Measurements from ENCODE around the gene PCDHGC3. TPM values are rescaled to one million over a fixed set of nuclear protein-coding genes. Genes with fewer than 3 reads are reported as not detected.

The PCDHGC3 gene
- polyA plus RNA-seq, 1 experiment, result 47.4 TPM

DNA sequence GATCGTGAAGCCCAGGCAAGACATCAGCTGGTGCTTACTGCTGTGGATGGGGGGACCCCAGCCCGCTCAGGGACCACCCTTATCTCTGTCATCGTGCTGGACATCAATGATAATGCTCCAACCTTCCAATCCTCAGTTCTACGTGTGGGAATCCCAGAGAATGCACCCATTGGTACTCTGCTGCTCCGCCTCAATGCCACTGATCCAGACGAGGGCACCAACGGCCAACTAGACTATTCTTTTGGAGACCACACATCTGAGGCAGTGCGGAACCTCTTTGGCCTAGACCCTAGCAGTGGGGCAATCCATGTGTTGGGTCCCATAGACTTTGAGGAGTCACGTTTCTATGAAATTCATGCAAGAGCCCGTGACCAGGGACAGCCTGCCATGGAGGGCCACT is 14.1 kb downstream of the PCDHGC3 start:
- TF ChIP-seq, protein P1, sequence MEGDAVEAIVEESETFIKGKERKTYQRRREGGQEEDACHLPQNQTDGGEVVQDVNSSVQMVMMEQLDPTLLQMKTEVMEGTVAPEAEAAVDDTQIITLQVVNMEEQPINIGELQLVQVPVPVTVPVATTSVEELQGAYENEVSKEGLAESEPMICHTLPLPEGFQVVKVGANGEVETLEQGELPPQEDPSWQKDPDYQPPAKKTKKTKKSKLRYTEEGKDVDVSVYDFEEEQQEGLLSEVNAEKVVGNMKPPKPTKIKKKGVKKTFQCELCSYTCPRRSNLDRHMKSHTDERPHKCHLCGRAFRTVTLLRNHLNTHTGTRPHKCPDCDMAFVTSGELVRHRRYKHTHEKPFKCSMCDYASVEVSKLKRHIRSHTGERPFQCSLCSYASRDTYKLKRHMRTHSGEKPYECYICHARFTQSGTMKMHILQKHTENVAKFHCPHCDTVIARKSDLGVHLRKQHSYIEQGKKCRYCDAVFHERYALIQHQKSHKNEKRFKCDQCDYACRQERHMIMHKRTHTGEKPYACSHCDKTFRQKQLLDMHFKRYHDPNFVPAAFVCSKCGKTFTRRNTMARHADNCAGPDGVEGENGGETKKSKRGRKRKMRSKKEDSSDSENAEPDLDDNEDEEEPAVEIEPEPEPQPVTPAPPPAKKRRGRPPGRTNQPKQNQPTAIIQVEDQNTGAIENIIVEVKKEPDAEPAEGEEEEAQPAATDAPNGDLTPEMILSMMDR (IDR thresholded peaks at IDR 0.05; ENCODE audit: low read depth, low read length), result no peak
- CTCF ChIA-PET, result interaction anchor here (1.6 to 1.7 kb wide), 2 partner anchors 68 to 74 kb away, joined by 7 to 11 read pairs; no protein-coding TSS in a partner anchor
- peak overlapping the region; percentile 65 for H3K27ac ChIP-seq (ENCODE audit: low read depth, low read length)
- peaks cover 22% of the 10 kb centered on the region for H3K9me3 ChIP-seq (ENCODE audit: control insufficient read depth, insufficient read depth, low read length)
- no peak overlapping the region for H3K4me3 ChIP-seq (ENCODE audit: low read depth, low read length)
- no peaks in the 10 kb centered on the region for H3K27me3 ChIP-seq (ENCODE audit: control insufficient read depth, insufficient read depth, low read length)
- no peak for DNase-seq (ENCODE audit: low read depth, low spot score)
- POLR2A ChIA-PET, result interaction anchor here (2.0 kb wide), 1 partner anchor 32 kb away, joined by 9 read pairs; no protein-coding TSS in a partner anchor

DNA sequence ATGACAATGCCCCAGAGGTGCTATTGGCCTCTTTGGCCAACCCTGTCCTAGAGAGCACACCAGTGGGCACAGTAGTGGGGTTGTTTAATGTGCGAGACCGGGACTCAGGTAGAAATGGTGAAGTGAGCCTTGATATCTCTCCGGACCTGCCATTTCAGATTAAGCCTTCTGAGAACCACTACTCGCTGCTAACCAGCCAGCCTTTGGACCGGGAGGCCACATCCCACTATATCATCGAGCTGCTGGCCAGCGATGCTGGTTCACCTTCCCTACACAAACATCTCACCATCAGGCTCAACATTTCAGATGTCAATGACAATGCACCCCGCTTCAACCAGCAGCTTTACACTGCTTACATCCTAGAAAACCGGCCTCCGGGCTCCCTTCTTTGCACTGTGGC is 14.5 kb downstream of the PCDHGC3 start:
- ChIA-PET POLR2A (no interaction called here), CTCF (interaction anchor here (1.7 kb wide), 1 partner anchor 67 kb away, joined by 11 read pairs; no protein-coding TSS in a partner anchor)
- TF ChIP-seq, protein P1 (IDR thresholded peaks at IDR 0.05; ENCODE audit: low read depth, low read length), result no peak
- H3K27ac ChIP-seq (ENCODE audit: low read depth, low read length), result no peak overlapping the region
- H3K4me3 ChIP-seq (ENCODE audit: low read depth, low read length), result no peak overlapping the region
- H3K9me3 ChIP-seq (ENCODE audit: control insufficient read depth, insufficient read depth, low read length), result peaks cover 18% of the 10 kb centered on the region
- no peaks in the 10 kb centered on the region for H3K27me3 ChIP-seq (ENCODE audit: control insufficient read depth, insufficient read depth, low read length)
- no peak for DNase-seq (ENCODE audit: low read depth, low spot score)

DNA sequence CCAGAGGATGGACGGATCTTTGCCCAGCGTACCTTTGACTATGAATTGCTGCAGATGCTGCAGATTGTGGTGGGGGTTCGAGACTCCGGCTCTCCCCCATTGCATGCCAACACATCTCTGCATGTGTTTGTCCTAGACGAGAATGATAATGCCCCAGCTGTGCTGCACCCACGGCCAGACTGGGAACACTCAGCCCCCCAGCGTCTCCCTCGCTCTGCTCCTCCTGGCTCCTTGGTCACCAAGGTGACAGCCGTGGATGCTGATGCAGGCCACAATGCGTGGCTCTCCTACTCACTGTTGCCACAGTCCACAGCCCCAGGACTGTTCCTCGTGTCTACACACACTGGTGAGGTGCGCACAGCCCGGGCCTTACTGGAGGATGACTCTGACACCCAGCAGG is 15.0 kb downstream of the PCDHGC3 start:
- no peaks in the 10 kb centered on the region for H3K27me3 ChIP-seq (ENCODE audit: control insufficient read depth, insufficient read depth, low read length)
- no peak overlapping the region for H3K27ac ChIP-seq (ENCODE audit: low read depth, low read length)
- CTCF ChIA-PET, result no interaction called here
- POLR2A ChIA-PET, result no interaction called here
- no peak for DNase-seq (ENCODE audit: low read depth, low spot score)
- H3K4me3 ChIP-seq (ENCODE audit: low read depth, low read length), result no peak overlapping the region
- TF ChIP-seq, protein P1 (IDR thresholded peaks at IDR 0.05; ENCODE audit: low read depth, low read length), result no peak
- peaks cover 13% of the 10 kb centered on the region for H3K9me3 ChIP-seq (ENCODE audit: control insufficient read depth, insufficient read depth, low read length)

DNA sequence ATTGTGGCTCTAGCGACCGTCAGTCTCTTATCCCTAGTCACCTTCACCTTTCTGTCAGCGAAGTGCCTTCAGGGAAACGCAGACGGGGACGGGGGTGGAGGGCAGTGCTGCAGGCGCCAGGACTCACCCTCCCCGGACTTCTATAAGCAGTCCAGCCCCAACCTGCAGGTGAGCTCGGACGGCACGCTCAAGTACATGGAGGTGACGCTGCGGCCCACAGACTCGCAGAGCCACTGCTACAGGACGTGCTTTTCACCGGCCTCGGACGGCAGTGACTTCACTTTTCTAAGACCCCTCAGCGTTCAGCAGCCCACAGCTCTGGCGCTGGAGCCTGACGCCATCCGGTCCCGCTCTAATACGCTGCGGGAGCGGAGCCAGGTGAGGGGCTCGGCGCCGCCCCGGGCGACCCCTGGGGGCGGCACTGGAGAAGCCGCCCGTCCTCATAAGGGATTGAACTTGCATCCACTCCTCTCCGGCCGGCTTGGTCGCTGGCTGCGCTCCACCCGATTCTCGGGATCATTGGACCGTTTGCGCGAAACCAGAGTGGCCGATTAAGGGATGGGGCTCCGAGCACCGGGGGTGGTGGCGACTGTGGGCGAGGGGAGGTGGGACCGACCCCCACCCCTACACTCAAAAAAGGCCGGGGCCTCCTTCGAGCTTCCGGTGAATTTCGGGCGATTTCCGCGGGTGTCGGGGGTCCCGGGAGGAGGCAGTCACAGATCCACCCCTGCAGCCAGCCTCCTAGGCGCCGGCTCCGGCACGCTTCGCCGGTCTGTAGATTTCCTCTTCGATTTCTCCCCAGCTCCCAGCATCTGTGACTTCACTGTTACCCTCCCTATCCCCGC is 15.8 kb downstream of the PCDHGC3 start:
- CTCF ChIA-PET, result no interaction called here
- no peaks in the 10 kb centered on the region for H3K27me3 ChIP-seq (ENCODE audit: control insufficient read depth, insufficient read depth, low read length)
- no peak overlapping the region for H3K4me3 ChIP-seq (ENCODE audit: low read depth, low read length)
- H3K27ac ChIP-seq (ENCODE audit: low read depth, low read length), result no peak overlapping the region
- peaks cover 11% of the 10 kb centered on the region; the same call in 1 of the 2 replicates for H3K9me3 ChIP-seq (ENCODE audit: control insufficient read depth, insufficient read depth, low read length)
- TF ChIP-seq, protein P1 (IDR thresholded peaks at IDR 0.05; ENCODE audit: low read depth, low read length), result no peak
- POLR2A ChIA-PET, result no interaction called here
- DNase-seq (ENCODE audit: low read depth, low spot score), result no peak

Data from AG04450 (cell line).